Smooth muscle cell (in vitro differentiated cells): ENCODE measurements around the gene PTPRU. TPM values are rescaled to one million over a fixed set of nuclear protein-coding genes. Genes with fewer than 3 reads are reported as not detected.

Experiments used
- DNase-seq: peaks from one replicate; lab custom pipeline; 2025; ENCODE audit not compliant: unreplicated experiment; lab: John Stamatoyannopoulos, UW
- H2AFZ ChIP-seq: fragments of 200-600 bp; sonication (generic); 2 replicates; pipeline ENCODE4 v1.6.0; 2016; ENCODE audit warnings: antibody characterized with exemption, low read depth, mild to moderate bottlenecking
- H3F3A ChIP-seq: fragments of 200-600 bp; sonication (generic); 2 replicates; pipeline ENCODE4 v1.6.0; 2017; ENCODE audit warnings: antibody characterized with exemption, low read depth
- H3K27ac ChIP-seq: fragments of 200-600 bp; sonication (generic); 2 replicates; pipeline ENCODE4 v1.5.1; 2016; ENCODE audit warnings: low read depth, mild to moderate bottlenecking
- H3K27me3 ChIP-seq: fragments of 200-600 bp; sonication (generic); 2 replicates; pipeline ENCODE4 v1.6.1; 2016; ENCODE audit warnings: low read depth, mild to moderate bottlenecking
- H3K36me3 ChIP-seq: fragments of 200-600 bp; sonication (generic); 2 replicates; pipeline ENCODE4 v1.5.1; 2016; ENCODE audit warnings: low read depth
- H3K4me1 ChIP-seq: fragments of 200-600 bp; sonication (generic); 2 replicates; pipeline ENCODE4 v1.5.1; 2016; ENCODE audit warnings: low read depth
- H3K4me2 ChIP-seq: fragments of 200-600 bp; sonication (generic); 2 replicates; pipeline ENCODE4 v1.6.0; 2016; ENCODE audit warnings: mild to moderate bottlenecking
- H3K4me3 ChIP-seq: fragments of 200-600 bp; sonication (generic); 2 replicates; pipeline ENCODE4 v1.5.1; 2016; ENCODE audit warnings: mild to moderate bottlenecking
- H3K79me2 ChIP-seq: fragments of 200-600 bp; sonication (generic); 2 replicates; pipeline ENCODE4 v1.6.0; 2016; ENCODE audit warnings: low read depth, mild to moderate bottlenecking
- H3K9ac ChIP-seq: fragments of 200-600 bp; sonication (generic); 2 replicates; pipeline ENCODE4 v1.6.0; 2016; ENCODE audit warnings: low read depth
- H3K9me3 ChIP-seq: fragments of 200-600 bp; sonication (generic); replicated peaks from 2 replicates; pipeline ENCODE4 v1.5.1; 2016; ENCODE audit warnings: low read depth
- H4K20me1 ChIP-seq: fragments of 200-600 bp; sonication (generic); 2 replicates; pipeline ENCODE4 v1.6.0; 2016; ENCODE audit warnings: low read depth
- CTCF ChIP-seq: fragments of 200-600 bp; sonication (generic); IDR thresholded peaks from 2 replicates; pipeline ENCODE4 v1.5.1; 2017; ENCODE audit warnings: borderline replicate concordance, mild to moderate bottlenecking, antibody characterized with exemption; ENCODE audit not compliant: insufficient read depth, poor library complexity, severe bottlenecking
- WGBS: methylation state at CpG from one replicate; pipeline ENCODE4 v1.1.7; 2016; ENCODE audit warnings: low lambda C conversion rate; 5-methylcytosine and 5-hydroxymethylcytosine counted together
- polyA plus RNA-seq: library from polyadenylated mRNA; unstranded; fragments of >200 nt; fragmentation: Nextera tagmentation; extraction: Ambion mirVana; gene quantifications from 2 replicates; pipeline ENCODE4 v1.2.1, GENCODE V29; 2016
- total RNA-seq: library from RNA; depleted of rRNA; stranded (reverse); fragments of >200 nt; gene quantifications from 2 replicates; pipeline ENCODE4 v1.2.3, GENCODE V29; 2014

PTPRU gene
- total and polyA plus RNA-seq, 2 experiments from 2014 or later: 41.1 to 67.8 TPM

- H3K79me2 ChIP-seq: peaks cover 3% of the 10 kb centered on the region
- H3K27ac ChIP-seq: no peak overlapping the region
- no peak overlapping the region for H3K4me2 ChIP-seq
- no peaks in the 10 kb centered on the region for H3K9me3 ChIP-seq
- no peak overlapping the region for H3K9ac ChIP-seq
- H3K27me3 ChIP-seq: no peaks in the 10 kb centered on the region
- no peak for TF ChIP-seq CTCF
- no peaks in the 10 kb centered on the region for H3K36me3 ChIP-seq
- no peak for DNase-seq
- H4K20me1 ChIP-seq: peaks cover 28% of the 10 kb centered on the region
- 79% methylated on average over 1 of the region's 1 CpG for WGBS
- no peak overlapping the region for H3K4me3 ChIP-seq
- peaks cover 3% of the 10 kb centered on the region for H3K4me1 ChIP-seq
- no peak overlapping the region for H2AFZ ChIP-seq
- peaks cover 8% of the 10 kb centered on the region for H3F3A ChIP-seq
Observed at GRCh38 chr1:29222686-29223085, 13.6 kb upstream of the PTPRU start.

- H3K9me3 ChIP-seq: no peaks in the 10 kb centered on the region
Observed at GRCh38 chr1:29223521-29223920, 12.8 kb upstream of the PTPRU start.

GRCh38 chr1:29224356-29224837, 11.9 kb upstream of the PTPRU start:
- H3K4me1 ChIP-seq: peaks cover 3% of the 10 kb centered on the region
- H3K27me3 ChIP-seq: no peaks in the 10 kb centered on the region
- no peaks in the 10 kb centered on the region for H3F3A ChIP-seq
- no peak overlapping the region for H3K9ac ChIP-seq
- peaks cover 28% of the 10 kb centered on the region for H4K20me1 ChIP-seq
- no peak overlapping the region for H3K27ac ChIP-seq
- no peaks in the 10 kb centered on the region for H3K36me3 ChIP-seq
- 90% methylated on average over 5 of the region's 5 CpGs for WGBS
- H3K79me2 ChIP-seq: peaks cover 3% of the 10 kb centered on the region
- H3K4me2 ChIP-seq: no peak overlapping the region
- DNase-seq: no peak
- no peak overlapping the region for H2AFZ ChIP-seq
- no peaks in the 10 kb centered on the region for H3K9me3 ChIP-seq
- no peak for TF ChIP-seq CTCF
- no peak overlapping the region for H3K4me3 ChIP-seq

More at GRCh38 chr1:29223521-29223920, 12.8 kb upstream of the PTPRU start:
- Histone ChIP-seq H2AFZ (no peak overlapping the region), H4K20me1 (peaks cover 28% of the 10 kb centered on the region), H3K4me3 (no peak overlapping the region), H3K27me3 (no peaks in the 10 kb centered on the region), H3K79me2 (peaks cover 3% of the 10 kb centered on the region), H3F3A (peaks cover 2% of the 10 kb centered on the region), H3K27ac (no peak overlapping the region), H3K4me1 (peaks cover 3% of the 10 kb centered on the region), H3K4me2 (no peak overlapping the region), H3K36me3 (no peaks in the 10 kb centered on the region), H3K9ac (no peak overlapping the region)
- 91% methylated on average over 6 of the region's 6 CpGs for WGBS
- no peak for DNase-seq
- no peak for TF ChIP-seq CTCF

- H3K4me3 ChIP-seq: no peak overlapping the region
- DNase-seq: no peak
- TF ChIP-seq CTCF: no peak
- no peaks in the 10 kb centered on the region for H3K9me3 ChIP-seq
- no peak overlapping the region for H3K9ac ChIP-seq
- H3K4me2 ChIP-seq: no peak overlapping the region
- H3K4me1 ChIP-seq: peaks cover 11% of the 10 kb centered on the region
- H4K20me1 ChIP-seq: peaks cover 28% of the 10 kb centered on the region
- peaks cover 6% of the 10 kb centered on the region for H3F3A ChIP-seq
- no peaks in the 10 kb centered on the region for H3K36me3 ChIP-seq
- H3K27me3 ChIP-seq: no peaks in the 10 kb centered on the region
- H3K27ac ChIP-seq: no peak overlapping the region
- WGBS: 97% methylated on average over 4 of the region's 4 CpGs
- H3K79me2 ChIP-seq: peaks cover 11% of the 10 kb centered on the region
- H2AFZ ChIP-seq: no peak overlapping the region
Observed at GRCh38 chr1:29225361-29225760, 11.0 kb upstream of the PTPRU start.
